Psoas muscle (tissue), 8 donors: Measurements from ENCODE around the gene TSPAN5. TPM values are rescaled to one million over a fixed set of nuclear protein-coding genes. Genes with fewer than 3 reads are reported as not detected.

ENCODE experiments used
- ATAC-seq, 4 donors: fragments of 200-7000 bp; cut with Tn5 transposase; one replicate each; pipeline ENCODE4 v1.9.1; 2020; ENCODE audit warnings: moderate library complexity in 3 of 4, mild to moderate bottlenecking in 2 of 4
- DNase-seq, 2 donors: peaks; one replicate each; pipeline ENCODE4 v3.0.0-alpha.2; 2020
- H3K27ac ChIP-seq: fragments of 200-600 bp; one replicate; pipeline ENCODE4 v1.8.0; 2022
- H3K27me3 ChIP-seq, 3 donors: fragments of 200-600 bp in 1 of 3; one replicate each; pipeline versions ENCODE4 v1.6.1 to v1.8.0; 2013 to 2022; ENCODE audit warnings: low read length in 2 of 3, mild to moderate bottlenecking in 2 of 3, moderate library complexity in 1 of 3; ENCODE audit not compliant: insufficient read depth in 3 of 3
- H3K36me3 ChIP-seq, 2 donors: fragments of 200-600 bp in 1 of 2; one replicate each; pipeline versions ENCODE4 v1.6.1 to v1.8.0; 2013 to 2022; ENCODE audit warnings: low read depth in 1 of 2, mild to moderate bottlenecking in 1 of 2, moderate library complexity in 1 of 2; ENCODE audit not compliant: insufficient read depth in 1 of 2
- H3K4me1 ChIP-seq: fragments of 200-600 bp; one replicate; pipeline ENCODE4 v1.8.0; 2022
- H3K4me3 ChIP-seq: fragments of 200-600 bp; one replicate; pipeline ENCODE4 v1.8.0; 2022; ENCODE audit warnings: mild to moderate bottlenecking
- H3K9me3 ChIP-seq: fragments of 200-600 bp; one replicate; pipeline ENCODE4 v1.8.0; 2022
- WGBS, 3 donors: extraction: QIAGEN DNeasy Blood & Tissue Kit; methylation state at CpG; one replicate each; pipeline versions ENCODE4 v1.1.6 to v1.1.7; 2013; 5-methylcytosine and 5-hydroxymethylcytosine counted together
- intact Hi-C, 2 donors: fragments of 100-400 bp; cut with DNase I; formaldehyde crosslinking; loops; one replicate each; pipeline versions ENCODE4 v1.11.0 to v1.14.2; 2022
- polyA plus RNA-seq, 3 donors: library from polyadenylated mRNA; stranded (reverse); fragments of 200-250 nt; gene quantifications; one replicate each; pipeline ENCODE4 v1.2.3, GENCODE V29; 2013
- total RNA-seq, 4 donors: library from RNA; stranded (reverse); fragmentation: NEBNext Ultra II Directional in 2 of 4; extraction: Animal tissue kit (Norgen Biotek cat#: 25700) in 2 of 4; gene quantifications; one replicate each; pipeline versions ENCODE4 v1.2.1 to v1.2.4, GENCODE V29; 2021 to 2023
- TF ChIP-seq, protein P1 (sequence below): fragments of 200-600 bp; IDR thresholded peaks from one replicate; pipeline ENCODE4 v1.8.0; 2022; ENCODE audit warnings: antibody characterized with exemption
- donor health status: healthy with polysubstance abuse.
- donor health status: DM: no; HTN: no; CAD: no; lungs with moderate emphysema.
- donor health status: Bipolar disorder and iron deficiency.
- donor health status: healthy.
- donor health status: DM: yes; HTN: yes; CAD: no.
- donor health status: DM: no; HTN: no; CAD: no.
- donor health status: DM: no; HTN: no; CAD: no.
- donor health status: DM: yes; HTN: yes; CAD: no.

TSPAN5 gene
- total and polyA plus RNA-seq, 7 donors: 0.63 to 7.3 (median 3.8) TPM

DNA sequence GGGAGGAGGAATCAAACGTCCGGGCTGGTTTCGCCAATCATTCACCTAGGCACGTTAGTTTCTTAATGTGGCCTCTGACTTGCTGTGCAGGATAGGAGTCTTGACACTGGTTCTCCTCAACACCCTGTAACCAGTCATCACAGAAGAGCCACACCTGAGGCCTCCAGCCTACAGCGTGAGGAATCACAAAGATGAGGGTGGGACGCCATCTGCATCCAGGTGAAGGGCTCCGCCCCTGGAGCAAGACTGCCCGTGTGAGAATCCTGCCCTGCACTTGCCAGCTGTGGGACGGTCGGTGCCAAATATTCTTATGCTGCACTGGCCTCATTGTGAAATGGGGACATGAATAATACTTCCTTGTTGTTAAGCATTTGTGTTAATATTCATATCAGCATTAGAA, 35.7 kb upstream of the TSPAN5 start:
- Histone ChIP-seq H3K27ac (no peak overlapping the region), H3K4me3 (no peak overlapping the region), H3K27me3 (no peaks in the 10 kb centered on the region), H3K36me3 (no peaks in the 10 kb centered on the region), H3K4me1 (no peaks in the 10 kb centered on the region), H3K9me3 (no peaks in the 10 kb centered on the region)
- TF ChIP-seq, protein P1, sequence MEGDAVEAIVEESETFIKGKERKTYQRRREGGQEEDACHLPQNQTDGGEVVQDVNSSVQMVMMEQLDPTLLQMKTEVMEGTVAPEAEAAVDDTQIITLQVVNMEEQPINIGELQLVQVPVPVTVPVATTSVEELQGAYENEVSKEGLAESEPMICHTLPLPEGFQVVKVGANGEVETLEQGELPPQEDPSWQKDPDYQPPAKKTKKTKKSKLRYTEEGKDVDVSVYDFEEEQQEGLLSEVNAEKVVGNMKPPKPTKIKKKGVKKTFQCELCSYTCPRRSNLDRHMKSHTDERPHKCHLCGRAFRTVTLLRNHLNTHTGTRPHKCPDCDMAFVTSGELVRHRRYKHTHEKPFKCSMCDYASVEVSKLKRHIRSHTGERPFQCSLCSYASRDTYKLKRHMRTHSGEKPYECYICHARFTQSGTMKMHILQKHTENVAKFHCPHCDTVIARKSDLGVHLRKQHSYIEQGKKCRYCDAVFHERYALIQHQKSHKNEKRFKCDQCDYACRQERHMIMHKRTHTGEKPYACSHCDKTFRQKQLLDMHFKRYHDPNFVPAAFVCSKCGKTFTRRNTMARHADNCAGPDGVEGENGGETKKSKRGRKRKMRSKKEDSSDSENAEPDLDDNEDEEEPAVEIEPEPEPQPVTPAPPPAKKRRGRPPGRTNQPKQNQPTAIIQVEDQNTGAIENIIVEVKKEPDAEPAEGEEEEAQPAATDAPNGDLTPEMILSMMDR: no peak
- WGBS, 3 donors: 71 to 81% (median 72%) methylated on average over 10 of the region's 10 CpGs
- no peak for ATAC-seq
- no peak for DNase-seq
- intact Hi-C loops: no loop called here

DNA sequence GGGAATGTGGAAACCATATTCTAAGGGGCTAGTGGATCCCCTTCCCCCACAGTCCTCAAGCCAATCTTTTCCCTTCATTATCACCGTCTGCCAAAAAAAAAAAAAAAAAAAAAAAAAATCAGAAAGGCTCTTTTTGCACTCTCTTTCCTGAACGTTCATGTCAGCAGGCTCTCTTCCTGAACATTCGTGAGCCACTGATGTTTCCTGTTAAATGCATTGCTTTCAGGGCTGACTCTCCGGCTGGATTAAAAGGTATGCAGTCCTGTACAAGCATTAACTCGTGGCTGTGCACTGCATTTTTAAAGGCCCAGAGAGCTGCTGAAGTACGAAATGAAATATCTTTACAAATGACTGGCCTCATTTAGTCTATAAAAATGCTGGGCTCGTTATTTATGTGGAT, 34.0 kb upstream of the TSPAN5 start:
- 45 to 53% (median 47%) methylated on average over 7 of the region's 7 CpGs for WGBS, 3 donors
- H3K9me3 ChIP-seq: no peaks in the 10 kb centered on the region

DNA sequence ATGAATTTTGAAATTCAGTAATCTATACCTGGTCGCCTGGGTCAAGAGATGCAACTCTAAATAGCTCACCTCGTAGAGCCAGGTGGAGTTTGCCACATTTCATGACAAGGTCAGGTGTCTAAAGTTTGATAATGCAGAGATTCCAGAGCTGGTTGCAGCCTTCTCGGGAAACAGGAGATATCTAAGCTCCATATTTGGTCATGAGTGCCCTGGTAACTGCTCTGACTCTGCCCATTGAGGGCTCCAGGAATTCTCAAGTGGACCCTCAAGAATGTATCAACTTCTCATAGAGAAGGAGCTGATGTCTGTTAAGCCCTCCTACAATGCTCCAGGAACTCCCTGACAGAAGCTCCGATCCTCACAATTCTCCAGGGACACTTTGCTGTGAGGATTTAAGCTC, 33.2 kb upstream of the TSPAN5 start:
- Histone ChIP-seq H3K4me3 (no peak overlapping the region), H3K9me3 (no peaks in the 10 kb centered on the region), H3K4me1 (no peaks in the 10 kb centered on the region), H3K27me3 (peaks cover 0 to 2% (median 0%) of the 10 kb centered on the region in 3 donors), H3K36me3 (no peaks in the 10 kb centered on the region), H3K27ac (no peak overlapping the region)
- 85 to 91% (median 91%) methylated on average over 4 of the region's 4 CpGs for whole genome bisulfite sequencing, 3 donors
- intact Hi-C loops: no loop called here
- ATAC-seq (no peak), DNase-seq (no peak)
- TF ChIP-seq, protein P1: no peak

More for the DNA sequence above, 34.0 kb upstream of the TSPAN5 start:
- Histone ChIP-seq H3K36me3 (no peaks in the 10 kb centered on the region), H3K4me1 (no peaks in the 10 kb centered on the region), H3K4me3 (no peak overlapping the region), H3K27ac (no peak overlapping the region), H3K27me3 (peaks cover 0 to under 1% (median 0%) of the 10 kb centered on the region in 3 donors)
- DNase-seq (no peak), ATAC-seq (no peak)
- TF ChIP-seq, protein P1: no peak
- intact Hi-C loops: no loop called here

DNA sequence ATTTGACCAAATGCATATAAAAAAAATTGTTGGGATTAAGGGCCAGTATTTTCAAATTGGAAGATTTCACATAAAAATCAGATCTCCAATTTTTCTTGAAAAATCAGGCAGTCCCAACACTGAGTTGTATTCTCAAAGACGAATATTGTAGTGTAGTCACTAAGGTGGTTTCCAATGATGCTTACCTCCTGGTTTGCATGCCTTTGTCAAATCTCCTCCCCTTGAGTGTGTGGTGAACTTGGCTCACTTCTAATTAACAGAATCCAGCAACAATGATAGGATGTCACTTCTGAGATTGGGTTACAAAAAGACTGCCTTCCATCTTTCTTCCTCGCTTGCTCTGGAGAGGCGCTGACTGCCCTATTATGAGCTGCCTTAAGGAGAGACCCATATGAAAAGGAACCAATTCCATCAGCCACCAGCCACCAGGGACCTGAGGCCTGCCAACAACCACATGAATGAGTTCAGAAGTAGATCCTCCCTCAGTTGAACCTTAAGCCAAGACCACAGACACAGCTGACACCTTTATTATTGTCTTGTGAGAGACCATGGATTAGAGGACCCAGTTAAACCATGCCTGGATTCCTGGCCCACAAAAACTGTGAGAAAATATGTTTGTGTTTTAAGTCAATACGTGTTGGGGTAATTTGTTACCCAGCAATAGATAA, 31.2 kb upstream of the TSPAN5 start:
- TF ChIP-seq, protein P1: no peak
- H3K4me3 ChIP-seq: no peak overlapping the region
- H3K36me3 ChIP-seq: no peaks in the 10 kb centered on the region
- DNase-seq (no peak), ATAC-seq (no peak)
- H3K27ac ChIP-seq: no peak overlapping the region
- H3K9me3 ChIP-seq: no peaks in the 10 kb centered on the region
- peaks cover 0 to 2% (median 0%) of the 10 kb centered on the region in 3 donors for H3K27me3 ChIP-seq
- 92 to 94% (median 93%) methylated on average over 4 of the region's 4 CpGs for WGBS, 3 donors
- no peaks in the 10 kb centered on the region for H3K4me1 ChIP-seq
- intact Hi-C loops: no loop called here
